GM18526 (cell line): ENCODE measurements around the gene MAP3K8.
A peak's percentile ranks its signal among the peaks of the same experiment; 100 is the strongest.

Source experiments
- POLR2A ChIP-seq: IDR thresholded peaks from 3 replicates; pipeline ENCODE4 v1.6.1; 2011; ENCODE audit not compliant: insufficient read length; ENCODE audit errors: extremely low read depth

The MAP3K8 gene

GRCh38 chr10:30493609-30494530, 59.9 kb downstream of the MAP3K8 start:
- peak; percentile 22 for TF ChIP-seq POLR2A

DNA sequence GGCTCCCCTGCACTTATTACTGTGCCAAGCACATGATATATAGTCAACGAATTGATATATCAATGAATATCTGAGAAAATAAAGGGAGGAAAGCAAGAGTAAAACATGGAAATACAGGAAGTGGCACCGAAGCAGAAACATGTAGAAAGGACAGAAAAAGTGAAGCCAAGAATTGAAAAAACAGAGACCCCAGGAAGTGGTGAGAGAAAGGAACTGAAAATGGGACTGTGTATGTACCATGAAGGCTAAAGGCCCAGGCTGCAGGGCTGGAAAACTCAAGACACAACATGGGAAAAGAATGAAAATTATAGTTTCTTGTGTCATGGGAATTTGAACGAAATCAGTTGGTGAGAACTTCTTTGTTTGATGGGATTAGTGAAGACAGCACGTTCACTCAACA, 60.6 kb downstream of the MAP3K8 start:
- no peak for TF ChIP-seq POLR2A

GRCh38 chr10:30495687-30496086, 61.7 kb downstream of the MAP3K8 start:
- TF ChIP-seq POLR2A = no peak

- TF ChIP-seq POLR2A = no peak
Measured at GRCh38 chr10:30499816-30500215, 65.8 kb downstream of the MAP3K8 start.

- TF ChIP-seq POLR2A = no peak
Measured at GRCh38 chr10:30500534-30500933, 66.5 kb downstream of the MAP3K8 start.

DNA sequence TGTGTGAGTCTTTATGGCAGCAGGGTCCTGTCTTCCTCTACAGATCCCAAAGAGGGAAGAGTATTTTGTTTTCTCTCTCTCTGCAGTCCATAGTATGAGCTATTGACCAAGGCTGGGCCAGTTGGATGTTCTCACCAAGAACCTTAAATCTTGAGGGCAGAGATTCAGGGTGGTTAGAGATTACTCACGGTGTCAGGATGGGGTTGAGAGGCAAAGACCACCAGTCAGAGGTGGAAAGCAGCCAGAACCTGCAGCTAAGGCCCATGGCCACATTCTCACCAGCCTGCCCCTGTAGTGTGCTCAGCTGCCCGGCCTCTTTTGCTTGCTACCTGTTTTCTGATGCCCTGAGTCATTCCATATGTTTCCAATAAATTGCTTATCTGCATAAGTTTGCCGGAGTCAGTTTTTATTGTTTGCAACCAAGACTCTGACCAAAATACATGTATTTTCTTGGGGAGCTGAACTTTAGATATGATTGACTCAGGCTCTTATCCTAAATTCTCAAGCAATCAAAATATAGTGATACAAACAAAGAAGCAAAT, 67.0 kb downstream of the MAP3K8 start:
- TF ChIP-seq POLR2A = no peak

DNA sequence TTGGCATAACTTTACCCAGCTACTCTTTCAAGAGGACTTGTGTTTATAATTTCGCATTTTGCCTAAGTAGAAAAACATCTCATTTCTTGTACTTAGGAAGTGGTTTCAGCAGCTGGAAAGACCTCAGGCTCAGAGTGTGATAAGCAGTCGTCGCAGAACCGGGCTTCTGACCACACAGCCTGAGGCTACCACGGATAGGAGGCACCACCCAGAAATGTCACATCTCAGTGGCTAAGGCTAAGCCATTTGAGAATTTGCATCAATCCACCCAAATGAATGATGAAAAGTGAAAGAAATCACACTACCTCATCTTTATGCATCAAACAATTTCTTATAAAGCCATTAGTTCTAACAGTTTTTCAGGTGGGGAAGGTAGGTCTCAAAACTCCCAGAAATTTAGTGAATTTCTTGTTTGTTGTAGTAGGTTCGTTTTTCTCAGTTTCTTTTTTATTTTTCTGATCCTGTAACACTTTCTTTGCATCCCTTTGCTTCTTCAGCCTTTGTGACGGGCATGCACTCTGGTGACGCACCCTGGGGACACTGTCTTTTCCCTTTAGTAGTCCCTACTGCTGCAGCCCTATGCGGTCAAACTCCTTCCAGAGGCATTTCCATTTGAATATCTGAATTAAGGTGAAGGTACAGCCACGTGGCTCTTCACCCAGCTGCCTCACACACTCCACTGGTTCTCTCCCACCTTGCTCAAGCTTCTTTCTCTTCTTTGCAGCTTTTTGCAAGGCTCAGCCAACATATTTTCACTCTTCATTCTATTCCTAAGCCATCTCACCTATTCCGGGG, 68.5 kb downstream of the MAP3K8 start:
- TF ChIP-seq POLR2A = no peak

DNA sequence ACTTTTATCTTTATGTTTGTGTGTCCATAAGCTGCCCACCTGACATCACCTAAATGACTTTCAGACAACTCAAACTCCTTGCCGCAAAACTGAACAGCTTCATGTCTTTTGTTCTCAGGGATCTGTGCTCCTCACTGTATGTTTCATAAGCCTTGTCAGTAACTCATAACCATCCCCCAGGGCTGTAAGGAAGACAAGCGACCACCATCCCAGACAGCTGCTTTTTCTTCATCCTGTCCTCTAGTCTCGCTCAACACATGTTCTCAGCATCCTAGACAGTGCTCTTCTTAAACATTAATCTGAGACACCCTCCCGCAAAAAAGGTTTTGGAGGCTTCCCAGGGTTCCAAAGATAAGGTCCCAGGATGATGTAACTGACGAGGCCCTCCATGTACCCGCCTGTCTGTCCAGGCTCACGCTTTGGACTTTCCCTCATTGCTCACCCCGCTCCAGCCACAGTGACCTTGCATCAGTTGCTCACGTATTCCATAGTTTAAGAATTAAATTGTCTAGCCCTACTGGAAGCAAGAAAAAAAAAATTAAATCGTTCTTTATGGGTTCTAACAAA, 69.8 kb downstream of the MAP3K8 start:
- TF ChIP-seq POLR2A = no peak

DNA sequence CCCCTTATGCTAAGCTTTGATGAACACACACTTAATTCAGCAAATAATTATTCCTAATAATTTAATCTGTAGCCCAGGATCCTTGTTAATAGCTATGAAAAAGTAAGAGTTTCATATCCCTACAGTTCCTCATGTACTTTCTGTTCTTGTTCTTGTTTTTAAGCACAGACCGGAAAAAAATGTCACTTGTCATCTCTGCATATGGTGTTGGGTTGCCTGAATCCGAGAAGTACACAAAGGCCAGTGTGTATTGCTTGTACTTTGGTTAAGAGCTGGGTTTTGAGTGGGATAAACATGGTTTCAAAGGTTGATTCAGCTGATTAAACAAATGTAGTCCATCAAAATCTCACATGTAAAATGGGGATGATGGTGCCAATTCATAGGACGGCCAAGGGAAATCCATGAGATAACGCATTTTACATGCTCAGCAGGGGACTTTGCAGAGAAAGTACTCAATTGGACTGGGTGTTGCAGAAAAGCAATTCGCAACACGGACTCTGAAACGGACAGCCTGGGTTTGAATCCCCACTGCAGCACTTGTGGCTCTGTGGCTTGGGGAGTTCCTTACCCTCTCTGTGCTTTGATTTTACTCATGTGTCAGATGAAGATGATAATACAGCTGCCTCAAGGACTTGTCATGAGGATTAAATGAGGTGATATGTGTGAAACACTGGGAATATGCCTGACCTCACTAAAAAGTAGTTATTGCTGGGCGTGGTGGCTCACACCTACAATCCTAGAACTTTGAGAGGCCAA, 71.7 kb downstream of the MAP3K8 start:
- TF ChIP-seq POLR2A = no peak

GRCh38 chr10:30509508-30509907, 75.5 kb downstream of the MAP3K8 start:
- no peak for TF ChIP-seq POLR2A

GRCh38 chr10:30510184-30510931, 76.4 kb downstream of the MAP3K8 start:
- TF ChIP-seq POLR2A = no peak

- TF ChIP-seq POLR2A = no peak
Measured at GRCh38 chr10:30510932-30511700, 77.1 kb downstream of the MAP3K8 start.
